Naive thymus-derived CD8-positive, alpha-beta T cell (primary cell): ENCODE results near the gene TRDMT1. TPM values are rescaled to one million over a fixed set of nuclear protein-coding genes. Genes with fewer than 3 reads are reported as not detected.
A peak's percentile ranks its signal among the peaks of the same experiment; 100 is the strongest.

ENCODE experiments used
- ATAC-seq, 2 donors: fragments of 150-1000 bp; cut with Tn5 transposase in 1 of 2; sonication (Bioruptor Pico), chemical (Tn5 transposase) in 1 of 2; 1 replicate in 1 of 2; 2 replicates in 1 of 2; pipeline ENCODE4 v1.10.0; 2021; ENCODE audit warnings: mild to moderate bottlenecking in 2 of 2, moderate library complexity in 2 of 2
- POLR2A ChIA-PET: fragments of 350-600 bp; sonication (Branson Sonifier 250); formaldehyde crosslinking; loops from one replicate; lab custom pipeline; 2021; ENCODE audit warnings: antibody characterized with exemption; lab: Charles Lee
- DNase-seq, 10 donors: peaks; one replicate each; pipeline versions ENCODE4 v3.0.0 to v3.0.0-alpha.2; 2020 to 2022
- H3K27ac Mint-ChIP-seq, 10 donors: one replicate each; pipeline ENCODE4 v1.8.0; 2020 to 2022; ENCODE audit warnings: mild to moderate bottlenecking in 10 of 10, mixed read lengths in 10 of 10, moderate library complexity in 4 of 10, inconsistent platforms in 1 of 10
- H3K27me3 Mint-ChIP-seq, 5 donors: one replicate each; pipeline ENCODE4 v1.8.0; 2021 to 2022; ENCODE audit warnings: mixed read lengths in 5 of 5
- H3K36me3 Mint-ChIP-seq, 3 donors: one replicate each; pipeline ENCODE4 v1.8.0; 2020 to 2022; ENCODE audit warnings: mixed read lengths in 3 of 3, mild to moderate bottlenecking in 2 of 3, inconsistent platforms in 1 of 3
- H3K4me1 Mint-ChIP-seq, 4 donors: one replicate each; pipeline ENCODE4 v1.8.0; 2021 to 2022; ENCODE audit warnings: mixed read lengths in 4 of 4
- H3K4me3 Mint-ChIP-seq, 10 donors: one replicate each; pipeline ENCODE4 v1.8.0; 2020 to 2022; ENCODE audit warnings: mild to moderate bottlenecking in 10 of 10, mixed read lengths in 10 of 10, moderate library complexity in 6 of 10, inconsistent platforms in 1 of 10
- H3K9me3 Mint-ChIP-seq, 9 donors: one replicate each; pipeline ENCODE4 v1.8.0; 2020 to 2022; ENCODE audit warnings: mixed read lengths in 9 of 9, mild to moderate bottlenecking in 3 of 9, inconsistent platforms in 1 of 9, moderate library complexity in 1 of 9
- polyA plus RNA-seq, 3 donors: library from polyadenylated mRNA; unstranded; fragments of 300-500 nt; fragmentation: Illumina TruSeq; gene quantifications; one replicate each; pipeline ENCODE4 v1.2.3, GENCODE V29; 2021
- total RNA-seq, 8 experiments: library from RNA in 2 of 8; stranded (reverse) in 2 of 8; gene quantifications; one replicate each; pipeline ENCODE4 v1.2.3 and lab custom pipeline; 2021 to 2026

Gene TRDMT1
- total and polyA plus RNA-seq, 5 experiments from 2014 or later, result 6.9 to 22.6 (median 10.7) TPM

GRCh38 chr10:17216217-17216900 is 14.9 kb upstream of the TRDMT1 start:
- DNase-seq (no peak), ATAC-seq (peak; percentile 88 to 91)
- Mint-ChIP-seq H3K4me1 (peaks cover 0 to 51% (median 11%) of the 10 kb centered on the region in 4 donors), H3K36me3 (peaks cover 0 to 10% (median 7%) of the 10 kb centered on the region in 3 donors), H3K9me3 (no peaks in the 10 kb centered on the region), H3K27me3 (no peaks in the 10 kb centered on the region), H3K4me3 (peak overlapping the region in 2 of 10 donors; percentile 42 to 54), H3K27ac (peak overlapping the region in 8 of 10 donors; percentile 38 to 89 (median 65))
- POLR2A ChIA-PET, result interaction anchor here (1.8 kb wide), 1 partner anchor 13 kb away, joined by 7 read pairs; no protein-coding TSS in a partner anchor

- H3K4me3 Mint-ChIP-seq, result no peak overlapping the region
- ATAC-seq (no peak), DNase-seq (no peak)
- H3K27ac Mint-ChIP-seq, result peak overlapping the region in 4 of 10 donors; percentile 10 to 89 (median 88)
- no peaks in the 10 kb centered on the region for H3K27me3 Mint-ChIP-seq
- peaks cover 0 to 47% (median 10%) of the 10 kb centered on the region in 4 donors for H3K4me1 Mint-ChIP-seq
- POLR2A ChIA-PET, result interaction anchor here (1.1 to 1.8 kb wide), 2 partner anchors 10 to 14 kb away, joined by 3 to 7 read pairs; no protein-coding TSS in a partner anchor
- no peaks in the 10 kb centered on the region for H3K9me3 Mint-ChIP-seq
- H3K36me3 Mint-ChIP-seq, result peaks cover 0 to 10% (median 7%) of the 10 kb centered on the region in 3 donors
Measured at GRCh38 chr10:17215782-17216122, 14.3 kb upstream of the TRDMT1 start.

GRCh38 chr10:17214971-17215781 is 13.7 kb upstream of the TRDMT1 start:
- no peaks in the 10 kb centered on the region for H3K9me3 Mint-ChIP-seq
- H3K27me3 Mint-ChIP-seq, result no peaks in the 10 kb centered on the region
- peak overlapping the region in 1 of 10 donors; percentile 30 for H3K4me3 Mint-ChIP-seq
- DNase-seq (no peak), ATAC-seq (no peak)
- peaks cover 0 to 46% (median 10%) of the 10 kb centered on the region in 4 donors for H3K4me1 Mint-ChIP-seq
- POLR2A ChIA-PET, result interaction anchor here (1.1 to 1.8 kb wide), 2 partner anchors 9 to 15 kb away, joined by 3 to 7 read pairs; no protein-coding TSS in a partner anchor
- H3K36me3 Mint-ChIP-seq, result peaks cover 0 to 10% (median 7%) of the 10 kb centered on the region in 3 donors
- peak overlapping the region in 1 of 10 donors; percentile 89 for H3K27ac Mint-ChIP-seq

GRCh38 chr10:17214526-17214925 is 13.1 kb upstream of the TRDMT1 start:
- DNase-seq, result no peak
- Mint-ChIP-seq H3K9me3 (no peaks in the 10 kb centered on the region), H3K27ac (no peak overlapping the region), H3K27me3 (no peaks in the 10 kb centered on the region), H3K36me3 (peaks cover 0 to 10% (median 7%) of the 10 kb centered on the region in 3 donors), H3K4me1 (peaks cover 0 to 46% (median 10%) of the 10 kb centered on the region in 4 donors), H3K4me3 (peak overlapping the region in 1 of 10 donors; percentile 30)
- POLR2A ChIA-PET, result interaction anchor here (1.8 kb wide), 1 partner anchor 15 kb away, joined by 7 read pairs; no protein-coding TSS in a partner anchor
- no peak for ATAC-seq

GRCh38 chr10:17213646-17214349 is 12.3 kb upstream of the TRDMT1 start:
- H3K36me3 Mint-ChIP-seq, result peaks cover 0 to 10% (median 7%) of the 10 kb centered on the region in 3 donors

GRCh38 chr10:17212802-17213221 is 11.3 kb upstream of the TRDMT1 start:
- Mint-ChIP-seq H3K27ac (peak overlapping the region in 5 of 10 donors; percentile 33 to 66 (median 48)), H3K4me1 (peaks cover 0 to 50% (median 11%) of the 10 kb centered on the region in 4 donors), H3K27me3 (no peaks in the 10 kb centered on the region), H3K4me3 (peak overlapping the region in 1 of 10 donors; percentile 44), H3K36me3 (peaks cover 0 to 9% (median 7%) of the 10 kb centered on the region in 3 donors), H3K9me3 (no peaks in the 10 kb centered on the region)
- ATAC-seq (no peak), DNase-seq (no peak)
- POLR2A ChIA-PET, result interaction anchor here (0.9 to 2.4 kb wide), 3 partner anchors 8 to 16 kb away, joined by 3 to 6 read pairs (median 5); partner anchors contain the start of gene TRDMT1

More at GRCh38 chr10:17213646-17214349, 12.3 kb upstream of the TRDMT1 start:
- Mint-ChIP-seq H3K27ac (peak overlapping the region in 1 of 10 donors; percentile 37), H3K9me3 (no peaks in the 10 kb centered on the region), H3K27me3 (no peaks in the 10 kb centered on the region), H3K4me3 (no peak overlapping the region), H3K4me1 (peaks cover 0 to 51% (median 10%) of the 10 kb centered on the region in 4 donors)
- ATAC-seq (no peak), DNase-seq (no peak)
- POLR2A ChIA-PET, result interaction anchor here (0.9 to 2.4 kb wide), 3 partner anchors 7 to 15 kb away, joined by 3 to 6 read pairs (median 5); partner anchors contain the start of gene TRDMT1

- Mint-ChIP-seq H3K4me3 (no peak overlapping the region), H3K27me3 (no peaks in the 10 kb centered on the region), H3K27ac (no peak overlapping the region), H3K36me3 (peaks cover 0 to 8% (median 7%) of the 10 kb centered on the region in 3 donors), H3K9me3 (no peaks in the 10 kb centered on the region), H3K4me1 (peaks cover 6 to 46% (median 21%) of the 10 kb centered on the region in 4 donors)
- no peak for DNase-seq
- POLR2A ChIA-PET, result interaction anchor here (1.8 kb wide), 1 partner anchor 20 kb away, joined by 7 read pairs; no protein-coding TSS in a partner anchor
- ATAC-seq, result no peak
Measured at GRCh38 chr10:17210361-17210760, 8.9 kb upstream of the TRDMT1 start.

GRCh38 chr10:17209881-17210280 is 8.4 kb upstream of the TRDMT1 start:
- peak overlapping the region in 1 of 10 donors; percentile 13 for H3K27ac Mint-ChIP-seq
- H3K9me3 Mint-ChIP-seq, result no peaks in the 10 kb centered on the region
- POLR2A ChIA-PET, result interaction anchor here (1.2 kb wide), 1 partner anchor 20 kb away, joined by 4 read pairs; no protein-coding TSS in a partner anchor

GRCh38 chr10:17209302-17209701 is 7.8 kb upstream of the TRDMT1 start:
- no peaks in the 10 kb centered on the region for H3K27me3 Mint-ChIP-seq
- no peaks in the 10 kb centered on the region for H3K9me3 Mint-ChIP-seq
- peaks cover 0 to 3% (median 2%) of the 10 kb centered on the region in 3 donors for H3K36me3 Mint-ChIP-seq
- ATAC-seq (no peak), DNase-seq (no peak)
- POLR2A ChIA-PET, result interaction anchor here (1.2 kb wide), 1 partner anchor 21 kb away, joined by 4 read pairs; no protein-coding TSS in a partner anchor
- H3K4me1 Mint-ChIP-seq, result peaks cover 7 to 43% (median 25%) of the 10 kb centered on the region in 4 donors
- H3K4me3 Mint-ChIP-seq, result no peak overlapping the region
- H3K27ac Mint-ChIP-seq, result peak overlapping the region in 3 of 10 donors; percentile 13 to 59 (median 32)

More at GRCh38 chr10:17209881-17210280, 8.4 kb upstream of the TRDMT1 start:
- Mint-ChIP-seq H3K4me1 (peaks cover 6 to 45% (median 22%) of the 10 kb centered on the region in 4 donors), H3K4me3 (no peak overlapping the region), H3K36me3 (peaks cover 0 to 6% (median 5%) of the 10 kb centered on the region in 3 donors), H3K27me3 (no peaks in the 10 kb centered on the region)
- DNase-seq, result no peak
- ATAC-seq, result no peak

- Mint-ChIP-seq H3K9me3 (no peaks in the 10 kb centered on the region), H3K36me3 (no peaks in the 10 kb centered on the region), H3K27ac (peak overlapping the region in 8 of 10 donors; percentile 11 to 84 (median 66)), H3K27me3 (no peaks in the 10 kb centered on the region), H3K4me3 (no peak overlapping the region), H3K4me1 (peaks cover 9 to 43% (median 27%) of the 10 kb centered on the region in 4 donors)
- no peak for DNase-seq
- POLR2A ChIA-PET, result interaction anchor here (1.2 kb wide), 1 partner anchor 22 kb away, joined by 4 read pairs; no protein-coding TSS in a partner anchor
- no peak for ATAC-seq
Measured at GRCh38 chr10:17208476-17208875, 7.0 kb upstream of the TRDMT1 start.

GRCh38 chr10:17206210-17206709 is 4.8 kb upstream of the TRDMT1 start:
- peak; percentile 70 to 82 for ATAC-seq
- peak in 9 of 10 donors; percentile 26 to 80 (median 54) for DNase-seq
- H3K4me1 Mint-ChIP-seq, result peaks cover 13 to 42% (median 33%) of the 10 kb centered on the region in 4 donors

More at GRCh38 chr10:17206210-17206709, 4.8 kb upstream of the TRDMT1 start:
- Mint-ChIP-seq H3K36me3 (no peaks in the 10 kb centered on the region), H3K9me3 (no peaks in the 10 kb centered on the region), H3K27me3 (no peaks in the 10 kb centered on the region), H3K4me3 (peak overlapping the region in 9 of 10 donors; percentile 36 to 78 (median 71)), H3K27ac (peak overlapping the region; percentile 91 to 97 (median 94))
- POLR2A ChIA-PET, result interaction anchor here (0.6 to 3.7 kb wide), 14 partner anchors 9 to 418 kb away, joined by 3 to 118 read pairs (median 4); partner anchors contain the start of genes RSU1 and VIM
